ENCODE results near the gene SUGCT. TPM values are rescaled to one million over a fixed set of nuclear protein-coding genes. Genes with fewer than 3 reads are reported as not detected.
A peak's percentile ranks its signal among the peaks of the same experiment; 100 is the strongest.

The SUGCT gene
- total RNA-seq, 1 donor from 2014 or later, result 8.5 TPM

DNA sequence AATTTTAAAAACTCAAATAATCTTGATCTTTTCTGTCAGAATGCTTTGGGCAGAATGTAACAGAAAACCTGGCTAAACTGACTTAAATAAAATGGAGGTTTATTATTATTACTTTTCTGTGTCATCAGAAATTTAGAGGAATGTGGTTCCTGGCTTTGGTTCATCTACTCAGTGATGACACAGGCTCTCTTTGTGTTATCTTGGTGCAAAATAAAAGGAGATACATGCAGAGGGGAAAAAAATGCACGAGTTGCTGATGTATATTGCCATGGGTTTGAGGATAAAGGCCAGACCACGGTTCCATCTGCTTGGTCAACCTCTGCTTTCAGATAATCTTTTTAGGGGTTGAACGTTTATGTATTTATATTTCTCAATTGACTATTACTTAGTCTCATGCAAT, 181.4 kb downstream of the SUGCT start:
- DNase-seq (ENCODE audit: low read depth), result no peak

DNA sequence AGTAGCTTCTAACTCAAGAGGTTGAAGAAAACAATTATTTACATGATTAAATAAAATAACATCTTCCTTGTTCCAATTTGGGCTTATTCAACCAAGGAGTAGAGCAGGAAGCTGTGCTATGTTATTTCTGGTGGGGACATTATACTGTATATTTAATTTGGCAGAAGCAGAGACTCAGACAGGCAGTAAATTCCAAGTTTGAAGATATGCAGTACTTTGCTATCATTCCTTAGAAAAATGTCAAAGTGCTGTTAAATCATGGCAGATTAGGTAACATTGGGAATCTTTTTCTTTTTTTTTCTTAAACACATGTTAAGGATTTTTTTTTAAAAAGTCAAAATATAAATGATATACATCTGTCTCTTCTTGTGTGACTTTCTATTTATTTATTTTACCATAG, 190.1 kb downstream of the SUGCT start:
- DNase-seq (ENCODE audit: low read depth), result no peak

DNA sequence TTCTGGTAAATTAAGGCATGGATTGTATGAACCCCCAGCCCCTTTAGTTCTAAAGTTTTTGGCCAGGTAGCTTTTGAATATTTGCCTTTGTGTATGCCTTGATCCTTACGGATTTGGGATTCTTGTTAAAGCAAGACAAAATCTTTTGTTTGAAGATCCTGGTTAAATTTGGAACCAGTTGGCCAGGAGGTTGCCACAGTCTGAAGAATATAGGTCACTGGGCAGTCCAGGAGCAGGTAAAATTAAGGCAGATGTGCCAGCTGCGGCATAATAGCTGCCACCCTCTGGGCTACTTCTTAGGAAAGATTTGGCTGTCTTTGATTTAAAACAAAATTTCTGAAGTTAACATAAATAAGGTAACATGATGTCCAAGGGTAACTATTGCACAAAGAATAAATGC, 192.3 kb downstream of the SUGCT start:
- DNase-seq (ENCODE audit: low read depth), result no peak

DNA sequence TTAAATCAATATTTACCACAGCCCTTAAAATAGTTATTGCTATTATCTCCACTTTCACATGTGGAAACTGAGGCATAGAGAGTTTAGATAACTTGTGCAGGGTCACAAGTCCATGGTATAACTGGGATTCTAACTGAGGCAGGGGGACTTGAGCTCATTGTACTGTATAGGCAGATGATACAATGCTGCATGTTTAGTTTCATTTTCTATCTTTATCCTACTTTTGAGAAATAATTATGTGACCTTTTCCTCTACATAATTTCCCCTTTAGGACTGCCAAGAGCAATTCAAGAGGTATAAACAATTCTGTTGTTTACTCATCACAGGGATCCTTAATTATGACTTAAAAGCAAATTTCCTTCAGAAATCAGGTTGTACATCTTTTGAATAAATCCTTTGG, 193.1 kb downstream of the SUGCT start:
- DNase-seq (ENCODE audit: low read depth), result no peak

DNA sequence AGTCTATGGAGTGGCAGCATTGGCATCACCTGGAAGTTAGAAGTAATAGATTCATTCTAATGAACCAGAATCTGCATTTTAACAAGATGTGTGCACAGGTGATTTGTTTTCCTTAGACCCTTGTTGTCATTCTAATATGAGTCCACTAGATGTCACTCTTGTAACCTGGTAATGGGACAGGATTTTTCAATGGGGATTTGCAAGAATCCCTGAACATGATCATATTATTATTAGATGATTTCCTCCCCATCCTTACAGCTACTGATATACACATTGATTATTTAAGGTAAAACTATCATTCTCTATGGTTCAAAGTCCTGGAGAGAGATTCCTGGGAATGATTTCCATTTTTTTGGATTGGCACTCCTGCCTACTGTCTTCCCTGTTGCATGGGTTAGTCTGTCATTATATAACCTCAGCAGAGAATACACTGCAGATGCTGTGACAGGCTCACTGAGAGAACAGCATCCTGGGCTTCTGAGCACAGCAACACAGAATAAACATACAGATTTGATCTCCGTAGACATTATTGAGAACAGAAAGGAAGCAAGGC, 194.9 kb downstream of the SUGCT start:
- DNase-seq (ENCODE audit: low read depth), result peak; percentile 79

DNA sequence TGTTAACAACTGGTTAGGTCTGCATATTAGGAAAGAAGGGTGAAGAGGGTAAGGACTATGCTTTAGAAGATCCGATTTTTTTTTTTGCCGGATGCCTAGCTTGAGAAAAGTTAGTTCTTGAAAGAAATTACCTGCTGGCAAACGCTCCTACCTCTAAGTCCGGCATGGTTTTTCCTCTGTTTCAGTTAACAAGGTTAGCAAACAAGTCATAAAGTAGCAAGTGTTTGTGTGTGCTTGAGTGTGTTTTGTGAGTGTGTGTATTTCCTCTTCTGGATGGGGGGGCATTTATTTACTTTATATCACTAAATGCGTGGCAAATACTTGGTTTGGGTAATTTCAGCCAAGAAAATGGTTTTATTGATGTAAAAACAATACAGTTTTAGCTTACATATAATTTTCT, 195.6 kb downstream of the SUGCT start:
- no peak for DNase-seq (ENCODE audit: low read depth)

DNA sequence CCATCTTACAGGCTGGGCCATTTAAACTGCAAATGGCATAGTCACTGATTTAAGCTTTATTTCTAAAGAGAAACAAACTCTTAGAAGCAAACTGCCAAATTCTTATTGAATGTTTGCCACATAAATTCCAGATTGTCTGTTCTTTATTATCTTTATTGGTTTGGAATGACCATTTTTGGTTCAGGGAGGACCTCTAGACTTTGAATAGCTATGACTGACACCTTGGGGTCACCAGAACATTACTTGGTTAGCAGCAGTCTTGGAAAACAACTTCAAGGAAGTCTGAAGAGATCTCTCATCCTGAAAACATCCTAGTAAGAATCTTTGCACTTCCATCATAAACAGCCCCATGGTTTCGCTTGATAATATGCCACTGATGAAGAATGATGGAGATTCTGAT, 197.1 kb downstream of the SUGCT start:
- no peak for DNase-seq (ENCODE audit: low read depth)

DNA sequence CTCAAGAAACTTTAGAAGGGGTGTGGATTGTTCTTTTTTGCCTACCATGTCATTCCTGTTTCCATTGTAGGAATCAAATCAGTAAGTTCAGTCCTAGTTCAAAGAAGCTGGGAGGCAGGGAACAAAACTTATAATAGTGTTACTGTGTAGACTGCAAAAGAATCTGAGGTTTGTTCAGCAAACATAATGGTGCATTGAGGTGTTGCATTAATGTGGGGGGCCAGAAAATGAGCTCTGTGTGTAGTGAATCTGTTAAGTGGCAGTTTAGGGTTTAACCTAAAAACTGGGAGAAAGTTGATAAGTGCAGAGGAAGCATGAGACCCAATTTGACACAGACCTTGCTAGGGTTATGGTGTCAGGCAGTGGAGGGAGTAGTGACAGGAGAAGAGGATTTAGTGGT, 197.7 kb downstream of the SUGCT start:
- DNase-seq (ENCODE audit: low read depth), result no peak

DNA sequence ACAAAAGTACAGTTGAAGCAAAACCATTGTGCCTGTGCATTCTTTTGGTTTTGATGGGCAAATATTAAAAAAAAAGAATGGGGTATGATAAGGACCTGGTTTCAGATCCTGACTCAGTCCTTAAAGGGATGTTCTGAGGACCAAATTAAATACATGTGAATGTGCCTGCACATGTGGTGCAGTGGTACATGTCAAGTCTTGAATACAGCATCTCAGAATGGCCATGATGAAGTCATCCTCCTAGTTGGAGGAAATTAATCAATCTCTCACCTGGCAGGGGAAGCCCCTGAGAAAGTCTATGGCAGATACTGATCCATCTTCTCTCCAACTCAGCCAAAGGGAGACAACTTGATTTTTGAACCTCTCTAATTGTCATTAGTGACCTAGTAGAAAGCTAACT, 207.0 kb downstream of the SUGCT start:
- DNase-seq (ENCODE audit: low read depth), result no peak

DNA sequence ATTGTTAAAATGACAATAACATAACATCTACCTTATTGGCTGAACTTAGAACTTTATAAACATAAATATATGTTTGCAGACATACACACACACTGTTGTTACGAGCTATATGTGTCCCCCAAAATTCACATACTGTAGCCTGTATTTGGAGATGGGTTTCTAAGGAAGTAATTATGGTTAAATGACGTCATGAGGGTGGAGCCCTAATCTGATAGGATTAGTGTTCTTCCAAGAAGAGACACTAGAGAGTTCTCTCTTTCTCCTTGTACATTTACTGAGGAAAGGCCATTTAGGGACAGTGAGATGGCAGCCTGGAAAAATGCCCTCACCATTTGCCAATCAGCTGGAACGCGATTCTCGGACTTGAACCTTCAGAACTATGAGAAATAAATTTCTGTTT, 211.7 kb downstream of the SUGCT start:
- DNase-seq (ENCODE audit: low read depth), result no peak

DNA sequence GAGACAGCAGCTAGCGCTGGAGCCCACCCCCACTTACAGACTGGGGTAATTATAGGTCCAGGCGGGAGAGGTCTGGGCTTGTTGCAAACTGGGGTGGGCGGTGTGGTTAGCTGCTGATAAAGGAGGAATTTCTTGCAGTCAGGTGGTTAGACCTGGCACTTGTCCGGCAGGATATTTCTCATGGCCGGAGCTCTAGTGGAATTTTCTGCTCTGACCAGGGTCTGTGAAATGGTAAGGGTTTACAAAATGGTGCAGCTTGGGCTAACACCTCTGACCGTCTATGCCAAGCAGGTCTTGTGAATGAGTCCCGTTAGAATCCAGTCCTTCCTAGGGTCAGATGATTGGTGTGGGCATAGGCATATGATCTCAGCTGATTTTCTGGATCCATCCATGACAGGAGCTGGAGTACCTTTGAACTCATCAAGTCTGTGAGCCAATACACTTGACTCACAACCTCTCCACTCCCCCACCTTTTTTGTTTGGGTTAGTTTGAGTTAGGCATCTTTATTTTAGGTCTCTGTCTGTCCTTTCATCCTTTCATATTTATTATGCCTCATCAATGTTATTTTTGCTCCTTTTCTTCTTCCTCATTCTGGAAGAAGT, 213.4 kb downstream of the SUGCT start:
- DNase-seq (ENCODE audit: low read depth), result no peak

DNA sequence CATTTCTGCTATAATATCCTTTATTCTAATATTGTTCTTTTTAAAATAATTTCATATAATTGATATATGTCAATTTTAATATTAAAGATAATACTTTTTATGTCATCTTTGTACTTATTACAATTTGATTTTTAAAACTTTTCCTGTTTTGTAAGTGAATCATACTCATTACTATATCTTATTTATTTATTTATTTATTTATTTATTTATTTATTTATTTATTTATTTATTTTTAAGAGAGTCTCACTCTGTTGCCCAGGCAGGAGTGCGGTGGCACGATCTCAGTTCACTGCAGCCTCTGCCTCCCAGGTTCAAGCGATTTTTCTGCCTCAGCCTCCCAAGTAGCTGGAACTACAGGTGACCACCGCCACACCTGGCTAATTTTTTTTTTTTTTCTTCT, 215.3 kb downstream of the SUGCT start:
- no peak for DNase-seq (ENCODE audit: low read depth)

DNA sequence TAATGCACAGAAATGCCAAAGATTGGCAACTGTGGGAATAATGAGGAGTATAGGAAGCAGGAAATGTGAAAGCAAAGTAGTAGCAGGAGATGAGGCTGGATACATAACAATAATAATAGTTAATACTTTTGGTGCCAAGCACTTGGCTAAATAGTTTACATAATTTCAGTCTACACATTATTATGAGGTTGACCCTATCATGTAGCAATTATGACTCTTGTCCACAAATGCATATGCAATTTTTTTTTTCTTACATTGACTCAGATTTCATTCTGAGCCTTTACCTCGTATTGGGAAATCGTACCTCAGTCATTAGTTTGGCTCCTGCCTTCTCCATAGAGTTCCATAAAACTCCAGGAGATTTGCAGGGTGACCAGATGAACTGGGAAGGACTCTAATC, 219.9 kb downstream of the SUGCT start:
- no peak for DNase-seq (ENCODE audit: low read depth)

DNA sequence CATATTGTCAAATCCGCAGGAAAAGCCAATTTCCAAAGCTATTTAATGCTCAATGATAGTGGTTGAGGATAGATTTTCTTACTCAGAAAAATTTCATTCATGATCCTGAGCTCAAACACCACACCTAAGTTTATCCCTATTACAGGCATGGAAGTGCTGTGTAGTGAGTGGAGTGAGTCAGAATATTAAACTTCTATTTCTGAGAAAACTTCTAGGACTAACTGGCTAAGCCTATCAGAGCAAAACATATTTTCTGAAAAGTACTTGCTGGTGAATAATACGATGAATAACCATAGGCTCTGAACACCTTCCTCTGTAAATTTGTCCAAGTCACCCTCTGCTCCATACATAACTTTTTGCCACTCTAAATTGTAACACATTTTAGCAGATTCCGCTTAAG, 221.5 kb downstream of the SUGCT start:
- DNase-seq (ENCODE audit: low read depth), result no peak

DNA sequence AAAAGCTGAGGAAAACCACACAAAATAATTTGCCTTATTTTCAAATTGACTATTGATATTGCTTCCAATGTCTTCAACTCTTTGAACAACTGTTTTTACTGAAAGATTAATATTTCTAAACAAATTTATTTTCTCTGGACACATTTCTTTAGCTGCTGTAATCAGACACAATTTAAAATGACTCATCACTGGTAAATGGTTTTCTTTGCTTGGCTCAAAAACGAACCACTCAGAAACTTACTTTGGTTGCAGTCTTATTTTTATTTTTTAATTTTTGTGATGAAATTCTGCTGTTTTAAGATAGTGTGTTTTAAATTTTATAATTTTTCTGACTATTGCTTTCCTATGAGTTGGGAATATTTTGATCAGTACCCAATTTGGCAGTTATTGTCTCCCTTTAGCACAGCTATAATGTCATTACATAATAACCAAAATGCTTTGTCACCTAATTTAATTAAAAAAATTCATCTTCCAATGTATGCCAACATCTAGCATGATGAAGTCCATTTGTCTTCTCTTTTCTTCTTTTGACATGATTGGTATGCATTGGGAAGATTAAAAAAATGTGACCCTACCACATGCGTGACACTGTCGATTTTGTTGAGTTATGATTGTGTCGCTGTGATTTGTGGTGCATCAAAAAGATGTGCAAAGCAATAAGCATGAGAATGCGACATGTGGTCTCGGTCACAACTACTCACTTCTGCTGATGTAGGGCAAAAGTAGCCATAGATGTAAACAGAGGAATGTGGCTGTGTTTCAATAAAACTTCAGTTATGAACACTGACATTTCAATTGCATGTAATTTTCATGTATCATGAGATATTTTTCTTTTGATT, 222.3 kb downstream of the SUGCT start:
- DNase-seq (ENCODE audit: low read depth), result peak; percentile 40

DNA sequence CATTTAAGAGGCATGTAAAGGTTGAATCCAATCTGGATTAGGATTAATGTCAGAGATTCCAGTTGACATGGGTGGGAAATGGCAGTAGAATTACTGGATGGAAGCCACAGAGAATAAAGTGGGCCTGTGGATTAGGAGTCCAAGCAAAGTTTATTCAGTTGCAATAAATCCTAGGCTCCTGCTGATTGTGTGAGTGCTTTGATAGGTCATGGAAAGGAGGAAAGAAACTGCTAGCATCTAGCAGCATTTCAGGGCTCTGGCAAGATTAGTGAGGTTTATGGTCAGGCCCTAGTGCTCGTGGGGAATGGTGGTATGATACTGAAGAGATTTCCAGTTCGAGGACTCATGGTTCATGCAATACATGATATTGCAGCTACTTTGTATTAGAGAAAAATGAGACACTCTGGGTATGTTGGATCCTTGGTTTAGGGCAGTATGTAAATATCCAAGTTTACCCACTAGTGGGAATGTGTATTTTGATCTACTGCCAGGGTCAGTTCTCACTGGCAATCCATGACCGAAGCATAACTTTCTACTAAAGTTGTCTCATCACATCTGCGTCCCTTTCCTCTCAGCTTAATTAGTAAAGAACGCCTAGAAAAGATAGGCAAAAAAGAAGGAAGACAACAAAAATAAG, 235.0 kb downstream of the SUGCT start:
- no peak for DNase-seq (ENCODE audit: low read depth)

DNA sequence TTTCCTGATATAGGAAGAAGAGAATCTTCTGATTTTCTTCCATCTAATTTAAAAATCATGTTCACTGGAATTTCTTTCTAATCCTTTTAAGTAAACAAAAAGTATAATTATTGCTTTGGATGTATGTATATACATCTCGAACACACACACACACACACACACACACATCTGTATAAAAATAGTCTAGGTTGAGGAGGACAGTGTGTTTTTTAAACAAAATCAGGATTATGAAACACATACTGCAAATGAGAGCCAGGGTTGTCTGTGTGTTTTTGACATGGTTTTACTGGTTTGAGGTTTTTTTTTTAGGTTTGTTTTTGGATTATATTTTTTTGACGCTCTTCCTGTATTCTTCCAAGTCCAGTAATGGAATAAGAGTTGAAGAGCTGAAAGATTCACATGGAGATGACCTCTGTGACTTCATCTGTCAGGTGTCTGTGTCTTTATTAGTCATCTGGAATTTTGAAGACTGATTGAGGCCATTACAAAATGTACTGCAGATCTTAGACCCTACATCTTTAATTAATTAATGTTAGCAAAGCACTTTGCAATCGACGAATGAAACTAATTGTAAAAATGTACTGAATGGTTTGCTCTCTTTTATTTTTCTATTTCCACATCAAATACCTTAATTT, 237.1 kb downstream of the SUGCT start:
- DNase-seq (ENCODE audit: low read depth), result peak; percentile 13

DNA sequence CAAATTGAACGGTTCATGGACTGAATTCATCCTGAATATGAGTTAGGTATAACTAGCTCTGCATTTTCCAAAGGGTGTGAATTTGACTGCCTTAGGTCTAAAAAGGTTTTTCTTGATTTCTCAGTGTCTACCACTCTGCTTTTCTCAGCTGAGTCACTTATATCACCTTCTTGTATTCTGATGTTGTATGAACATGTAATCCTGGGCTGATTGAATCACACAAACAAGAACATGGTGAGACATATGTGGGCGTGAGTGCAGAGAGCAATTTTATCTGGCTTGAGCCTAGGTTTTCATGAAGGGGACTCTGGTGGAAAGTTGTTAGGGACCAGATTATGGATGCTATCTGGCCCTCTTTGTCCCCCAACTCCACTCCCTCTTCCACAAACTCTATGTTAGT, 239.8 kb downstream of the SUGCT start:
- DNase-seq (ENCODE audit: low read depth), result no peak

DNA sequence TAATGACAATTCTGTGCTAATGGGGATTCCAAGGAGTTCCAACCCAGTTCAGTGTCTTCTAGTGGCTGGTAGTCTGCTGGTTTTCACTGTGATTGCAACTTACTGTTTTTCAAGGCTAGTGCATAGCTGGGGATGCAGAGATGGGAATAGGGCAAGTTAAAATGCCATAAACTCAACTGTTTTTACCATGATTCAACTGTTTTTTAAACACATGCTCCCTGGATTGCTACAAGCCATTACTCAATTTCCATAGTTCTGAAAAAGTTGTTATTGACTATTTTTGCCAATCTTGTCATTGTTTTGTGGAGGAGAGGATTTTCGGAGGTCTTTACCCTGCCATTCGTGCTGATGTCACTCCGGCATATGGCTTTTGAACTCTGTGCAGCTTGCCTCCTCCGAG, 245.3 kb downstream of the SUGCT start:
- DNase-seq (ENCODE audit: low read depth), result no peak

DNA sequence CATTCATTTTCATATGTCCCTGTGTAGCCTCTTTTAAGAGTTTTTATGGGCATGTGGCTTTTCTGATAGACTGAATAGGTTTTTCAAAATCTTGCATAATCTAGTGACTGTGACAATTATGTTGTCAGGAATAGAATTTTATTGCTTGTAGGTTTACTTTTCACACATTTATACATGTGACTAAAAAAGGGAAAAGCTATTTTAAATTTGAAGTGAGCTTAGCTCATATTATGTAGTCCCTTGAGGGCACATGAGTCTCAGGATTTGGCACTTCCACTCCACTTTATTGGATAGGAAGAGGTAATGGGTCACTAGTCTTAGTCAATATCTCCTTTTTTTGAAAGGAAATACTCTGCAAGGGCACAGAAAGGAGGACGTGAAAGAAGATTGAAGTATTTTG, 247.3 kb downstream of the SUGCT start:
- DNase-seq (ENCODE audit: low read depth), result no peak

DNA sequence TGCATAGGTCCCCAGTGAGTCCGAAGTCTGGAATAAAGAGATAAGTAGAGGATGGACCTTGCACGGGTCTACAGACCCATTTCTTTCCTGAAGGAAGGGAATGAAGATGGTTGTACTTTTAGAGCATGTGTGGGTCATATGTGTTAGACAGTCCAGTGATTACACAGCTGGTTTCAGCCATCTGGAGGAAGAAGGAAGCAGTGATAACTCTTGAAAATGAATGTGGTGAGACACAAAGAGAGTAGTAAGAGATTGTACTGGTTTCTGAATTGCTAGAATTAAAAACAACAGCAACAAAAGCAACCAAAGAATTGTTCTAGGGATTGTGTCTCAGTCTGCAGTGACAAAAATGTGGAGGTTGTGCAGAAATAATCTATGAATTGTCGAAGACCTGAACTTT, 258.9 kb downstream of the SUGCT start:
- no peak for DNase-seq (ENCODE audit: low read depth)

DNA sequence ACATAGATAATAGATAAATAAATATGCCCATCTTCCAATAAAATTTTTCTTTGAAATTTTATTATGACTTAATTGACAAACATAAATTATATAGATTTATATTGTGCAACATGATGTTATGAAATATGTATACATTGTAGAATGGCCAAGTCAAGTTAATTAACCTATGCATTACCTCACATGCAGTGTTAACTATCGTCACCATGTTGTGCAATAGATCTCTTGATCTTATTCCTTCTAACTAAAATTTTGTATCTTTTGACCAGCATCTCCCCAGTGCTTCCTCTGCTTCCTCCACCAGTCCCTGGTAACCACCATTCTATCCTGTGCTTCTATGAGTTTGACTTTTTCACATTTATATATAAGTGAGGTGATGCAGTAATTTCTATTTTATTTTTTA, 259.6 kb downstream of the SUGCT start:
- DNase-seq (ENCODE audit: low read depth), result no peak

Measured in myocyte (in vitro differentiated cells).